Activated effector memory CD4-positive, alpha-beta T cell treated with Interleukin-2 at 50 U/mL for 16 hours (primary cell): ENCODE data around the gene PIM3.

ENCODE experiments used
- DNase-seq: peaks from one replicate; pipeline ENCODE4 v3.0.0-alpha.2; 2020

PIM3 gene

DNA sequence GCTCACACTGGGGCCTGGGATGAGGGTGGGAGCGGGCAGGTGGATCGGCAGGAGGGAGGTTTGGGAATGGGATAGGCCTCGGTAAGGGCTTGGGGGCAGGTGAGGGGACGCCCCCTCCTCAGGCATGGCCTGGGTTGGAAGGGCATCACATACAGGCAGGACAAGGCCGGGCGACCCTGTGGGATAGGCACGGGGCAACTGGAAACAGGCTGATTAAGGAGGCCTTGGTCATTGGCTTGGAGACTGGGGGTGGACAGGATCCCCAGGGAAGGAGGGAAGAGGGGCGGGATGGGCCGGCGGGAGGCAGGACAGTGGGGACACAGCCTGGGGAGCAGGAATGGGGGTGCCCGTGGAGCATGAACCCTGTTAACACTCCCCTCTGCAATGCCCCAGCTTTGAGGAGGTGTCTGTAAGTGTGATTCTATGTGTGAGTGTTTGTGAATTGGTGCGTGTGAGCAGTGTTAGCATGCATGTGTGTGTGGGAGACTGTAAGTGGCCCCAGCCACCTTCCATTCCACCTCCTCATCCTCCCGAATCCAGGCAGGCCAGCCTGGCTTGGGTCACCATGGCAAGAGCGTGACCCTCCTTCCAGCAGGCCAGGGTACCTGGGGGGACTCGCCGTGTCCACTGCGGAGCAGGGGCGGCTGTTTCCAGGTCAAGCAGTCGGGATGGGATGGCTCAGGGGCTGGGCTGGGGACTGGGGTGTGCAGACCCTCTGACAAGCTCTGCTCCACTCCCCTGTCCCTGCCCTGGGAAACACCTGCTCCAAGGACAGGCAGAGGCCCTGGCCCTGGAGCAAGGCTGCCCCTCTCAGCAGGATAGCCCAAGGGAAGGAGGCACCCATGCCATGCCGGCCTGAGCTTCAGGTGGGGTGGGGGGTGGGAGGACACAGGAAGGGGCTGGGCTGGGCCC, 3.4 kb upstream of the PIM3 start:
- DNase-seq, result no peak

DNA sequence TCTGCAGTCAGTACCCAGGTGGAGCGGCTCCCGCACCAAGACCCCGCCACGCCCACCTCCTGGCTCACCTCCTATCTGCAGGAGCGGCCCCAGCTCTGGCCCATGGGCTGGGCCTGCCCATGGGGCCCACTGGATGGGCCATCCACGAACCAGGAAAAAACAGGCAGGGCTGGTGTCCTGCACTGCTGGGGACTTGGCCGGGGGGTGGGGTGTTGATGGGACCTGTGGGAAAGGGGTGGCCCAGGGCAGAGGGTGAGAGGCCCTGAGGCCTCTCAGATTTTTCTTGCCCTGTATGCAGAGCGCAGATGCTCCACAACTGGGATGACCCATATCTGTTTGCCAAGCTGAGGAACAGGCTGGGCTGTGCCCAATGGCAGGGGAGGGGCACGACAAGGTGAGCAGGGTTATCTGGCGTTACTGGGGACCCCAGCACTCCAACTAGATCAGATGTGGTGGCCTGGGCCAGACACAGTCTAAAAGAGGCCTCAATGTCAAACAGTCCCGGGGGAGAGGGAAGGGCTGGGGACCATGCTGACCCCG, 2.7 kb upstream of the PIM3 start:
- no peak for DNase-seq

DNA sequence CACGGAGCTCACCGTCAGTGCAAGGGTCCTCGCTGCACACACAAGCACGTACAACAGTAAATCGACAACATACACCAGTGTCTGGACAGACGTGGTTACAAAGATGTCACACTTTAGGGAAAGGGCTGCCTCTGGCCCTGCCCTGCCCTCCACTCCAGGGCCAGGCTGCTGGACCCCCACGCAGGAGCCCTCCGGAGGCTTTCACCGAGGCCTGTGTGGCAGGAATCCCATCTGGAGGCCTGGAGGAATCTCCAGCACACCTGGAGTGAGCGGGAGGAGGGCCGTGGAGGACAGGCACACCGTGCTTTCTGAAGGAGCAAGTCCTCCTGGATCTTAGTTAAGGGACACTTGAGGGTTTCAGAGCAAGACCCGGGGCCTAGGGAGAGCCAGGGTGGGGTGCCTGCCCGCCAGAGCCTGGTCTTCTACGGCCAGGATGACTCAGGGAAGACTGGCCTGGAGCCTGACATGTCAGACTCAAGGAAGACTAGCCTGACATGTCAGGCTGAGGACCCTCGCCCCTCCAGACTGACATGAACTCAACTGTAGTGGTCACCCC, 2.1 kb upstream of the PIM3 start:
- DNase-seq, result no peak

DNA sequence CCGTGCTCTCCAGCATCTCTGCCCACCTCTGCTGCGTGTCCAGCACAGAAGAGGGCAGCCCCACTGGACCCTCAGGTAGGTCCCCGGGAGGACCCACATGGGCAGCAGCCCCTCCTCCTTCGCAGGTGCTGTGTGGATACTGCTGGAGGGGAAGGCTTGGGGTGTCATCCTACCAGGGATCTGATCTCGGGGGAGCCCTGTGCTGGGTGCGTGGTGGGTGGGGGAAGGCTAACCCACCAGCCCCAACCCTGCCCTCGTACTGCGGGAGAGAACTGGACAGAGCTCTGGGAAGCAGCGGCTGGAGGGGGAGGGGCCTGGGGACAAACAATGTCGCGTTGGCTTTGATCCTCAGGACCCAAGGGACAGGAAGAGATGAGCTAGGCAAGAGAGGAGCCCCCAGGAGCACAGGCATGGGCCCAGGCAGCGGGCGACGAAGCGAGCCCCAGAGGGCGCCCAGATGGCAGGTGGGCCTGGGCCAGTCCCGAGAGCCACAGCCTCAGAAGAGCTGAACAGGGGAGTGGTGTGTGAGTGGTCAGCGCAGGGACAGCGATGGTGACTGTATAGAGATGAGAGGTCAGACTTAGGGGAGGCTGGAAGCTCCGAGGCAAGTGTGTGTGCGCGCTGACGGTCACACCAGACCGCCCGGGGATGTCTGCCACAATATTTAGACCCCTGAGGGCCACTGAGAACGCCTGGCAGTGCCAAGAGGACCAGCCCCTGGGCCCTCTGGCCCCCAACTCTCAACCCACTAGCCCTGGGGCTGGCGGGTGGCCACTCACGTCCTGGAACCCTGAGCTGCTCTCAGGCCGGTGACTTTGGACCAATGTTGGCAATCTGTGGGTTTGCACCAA, 1.4 kb upstream of the PIM3 start:
- no peak for DNase-seq

DNA sequence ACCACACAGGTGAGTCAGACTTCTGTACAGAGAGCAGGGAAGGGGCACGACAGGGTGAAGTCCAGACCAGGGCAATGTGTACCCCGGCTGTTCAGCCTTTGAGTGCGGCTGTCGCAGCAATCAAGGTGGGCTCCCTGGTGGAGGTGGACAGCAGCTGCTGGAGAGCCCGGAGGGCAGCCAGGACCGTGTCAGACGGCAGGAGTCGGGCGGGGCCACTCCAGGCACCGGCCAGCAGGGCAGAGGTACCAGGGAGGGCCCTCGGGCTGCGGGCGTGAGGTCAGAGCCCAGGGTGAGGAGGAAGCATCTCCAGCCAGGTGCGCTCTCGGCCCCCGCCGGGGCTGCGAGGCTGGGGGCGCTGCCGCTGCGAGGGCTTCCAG, 802 bp upstream of the PIM3 start:
- no peak for DNase-seq

DNA sequence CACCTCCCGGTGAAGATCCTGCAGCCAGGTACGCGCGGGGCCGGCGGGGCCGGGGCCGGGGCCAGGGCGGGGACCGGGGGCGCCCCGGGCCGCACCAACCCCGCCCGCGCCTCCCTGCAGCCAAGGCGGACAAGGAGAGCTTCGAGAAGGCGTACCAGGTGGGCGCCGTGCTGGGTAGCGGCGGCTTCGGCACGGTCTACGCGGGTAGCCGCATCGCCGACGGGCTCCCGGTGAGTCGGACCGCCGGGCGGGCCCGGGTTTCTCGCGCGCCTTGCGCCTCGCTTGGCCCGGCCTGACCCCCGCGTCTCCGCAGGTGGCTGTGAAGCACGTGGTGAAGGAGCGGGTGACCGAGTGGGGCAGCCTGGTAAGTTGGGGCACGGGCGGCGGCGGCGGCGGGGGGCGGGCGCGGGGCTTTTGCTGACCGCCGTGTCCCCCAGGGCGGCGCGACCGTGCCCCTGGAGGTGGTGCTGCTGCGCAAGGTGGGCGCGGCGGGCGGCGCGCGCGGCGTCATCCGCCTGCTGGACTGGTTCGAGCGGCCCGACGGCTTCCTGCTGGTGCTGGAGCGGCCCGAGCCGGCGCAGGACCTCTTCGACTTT, 531 bp downstream of the PIM3 start:
- DNase-seq, result no peak

DNA sequence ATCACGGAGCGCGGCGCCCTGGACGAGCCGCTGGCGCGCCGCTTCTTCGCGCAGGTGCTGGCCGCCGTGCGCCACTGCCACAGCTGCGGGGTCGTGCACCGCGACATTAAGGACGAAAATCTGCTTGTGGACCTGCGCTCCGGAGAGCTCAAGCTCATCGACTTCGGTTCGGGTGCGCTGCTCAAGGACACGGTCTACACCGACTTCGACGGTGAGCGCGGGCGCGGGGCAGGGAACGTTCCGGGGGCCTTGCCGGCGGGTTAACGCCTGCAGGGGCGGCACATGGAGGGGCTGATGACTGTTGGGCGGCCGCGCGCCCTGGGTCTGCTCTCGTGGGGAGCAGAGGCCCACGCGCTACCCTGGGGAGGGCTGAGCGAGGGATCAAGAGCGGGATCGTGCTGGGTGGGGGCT, 1.0 kb downstream of the PIM3 start:
- DNase-seq, result no peak

DNA sequence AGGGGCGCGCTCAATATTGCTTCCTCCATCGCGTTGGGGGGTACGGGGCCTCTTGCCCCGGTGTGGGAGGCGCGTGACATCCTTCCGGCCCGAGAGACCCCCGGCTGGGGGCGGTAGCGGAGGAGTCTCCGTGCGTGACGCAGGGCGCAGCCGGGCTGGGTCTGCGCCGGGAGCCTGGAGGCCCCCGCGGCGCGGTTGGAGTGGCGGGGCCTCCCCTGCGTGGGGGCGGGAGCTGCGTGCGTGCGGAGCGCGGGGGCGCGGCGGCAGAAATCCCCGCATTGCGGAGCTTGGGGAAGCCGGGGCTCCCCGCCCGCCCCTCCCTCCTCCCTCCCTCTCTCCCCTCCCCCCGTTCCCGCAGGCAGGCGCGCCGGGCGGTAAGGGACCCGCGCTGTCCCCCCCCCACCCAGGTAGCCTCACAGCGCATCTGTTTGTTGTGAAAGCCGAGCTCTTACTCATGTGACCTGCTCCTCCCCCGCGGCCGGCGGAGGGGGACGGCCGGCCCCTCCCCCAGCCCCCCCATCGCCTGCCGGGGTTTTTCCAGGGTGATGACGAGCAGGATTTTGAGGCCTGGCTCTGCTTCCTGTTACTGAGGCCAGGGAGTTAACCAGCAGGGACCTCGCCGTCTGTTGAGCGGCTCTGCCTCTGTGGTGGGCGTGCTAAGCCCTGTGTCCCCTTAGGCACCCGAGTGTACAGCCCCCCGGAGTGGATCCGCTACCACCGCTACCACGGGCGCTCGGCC, 1.6 kb downstream of the PIM3 start:
- DNase-seq, result peak; percentile 68

DNA sequence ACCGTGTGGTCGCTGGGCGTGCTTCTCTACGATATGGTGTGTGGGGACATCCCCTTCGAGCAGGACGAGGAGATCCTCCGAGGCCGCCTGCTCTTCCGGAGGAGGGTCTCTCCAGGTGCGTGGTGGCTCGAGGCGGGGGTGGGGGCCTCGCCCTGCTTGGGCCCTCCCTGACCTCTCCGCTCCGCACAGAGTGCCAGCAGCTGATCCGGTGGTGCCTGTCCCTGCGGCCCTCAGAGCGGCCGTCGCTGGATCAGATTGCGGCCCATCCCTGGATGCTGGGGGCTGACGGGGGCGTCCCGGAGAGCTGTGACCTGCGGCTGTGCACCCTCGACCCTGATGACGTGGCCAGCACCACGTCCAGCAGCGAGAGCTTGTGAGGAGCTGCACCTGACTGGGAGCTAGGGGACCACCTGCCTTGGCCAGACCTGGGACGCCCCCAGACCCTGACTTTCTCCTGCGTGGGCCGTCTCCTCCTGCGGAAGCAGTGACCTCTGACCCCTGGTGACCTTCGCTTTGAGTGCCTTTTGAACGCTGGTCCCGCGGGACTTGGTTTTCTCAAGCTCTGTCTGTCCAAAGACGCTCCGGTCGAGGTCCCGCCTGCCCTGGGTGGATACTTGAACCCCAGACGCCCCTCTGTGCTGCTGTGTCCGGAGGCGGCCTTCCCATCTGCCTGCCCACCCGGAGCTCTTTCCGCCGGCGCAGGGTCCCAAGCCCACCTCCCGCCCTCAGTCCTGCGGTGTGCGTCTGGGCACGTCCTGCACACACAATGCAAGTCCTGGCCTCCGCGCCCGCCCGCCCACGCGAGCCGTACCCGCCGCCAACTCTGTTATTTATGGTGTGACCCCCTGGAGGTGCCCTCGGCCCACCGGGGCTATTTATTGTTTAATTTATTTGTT, 2.4 kb downstream of the PIM3 start:
- no peak for DNase-seq

DNA sequence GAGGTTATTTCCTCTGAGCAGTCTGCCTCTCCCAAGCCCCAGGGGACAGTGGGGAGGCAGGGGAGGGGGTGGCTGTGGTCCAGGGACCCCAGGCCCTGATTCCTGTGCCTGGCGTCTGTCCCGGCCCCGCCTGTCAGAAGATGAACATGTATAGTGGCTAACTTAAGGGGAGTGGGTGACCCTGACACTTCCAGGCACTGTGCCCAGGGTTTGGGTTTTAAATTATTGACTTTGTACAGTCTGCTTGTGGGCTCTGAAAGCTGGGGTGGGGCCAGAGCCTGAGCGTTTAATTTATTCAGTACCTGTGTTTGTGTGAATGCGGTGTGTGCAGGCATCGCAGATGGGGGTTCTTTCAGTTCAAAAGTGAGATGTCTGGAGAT, 3.1 kb downstream of the PIM3 start:
- DNase-seq, result no peak

DNA sequence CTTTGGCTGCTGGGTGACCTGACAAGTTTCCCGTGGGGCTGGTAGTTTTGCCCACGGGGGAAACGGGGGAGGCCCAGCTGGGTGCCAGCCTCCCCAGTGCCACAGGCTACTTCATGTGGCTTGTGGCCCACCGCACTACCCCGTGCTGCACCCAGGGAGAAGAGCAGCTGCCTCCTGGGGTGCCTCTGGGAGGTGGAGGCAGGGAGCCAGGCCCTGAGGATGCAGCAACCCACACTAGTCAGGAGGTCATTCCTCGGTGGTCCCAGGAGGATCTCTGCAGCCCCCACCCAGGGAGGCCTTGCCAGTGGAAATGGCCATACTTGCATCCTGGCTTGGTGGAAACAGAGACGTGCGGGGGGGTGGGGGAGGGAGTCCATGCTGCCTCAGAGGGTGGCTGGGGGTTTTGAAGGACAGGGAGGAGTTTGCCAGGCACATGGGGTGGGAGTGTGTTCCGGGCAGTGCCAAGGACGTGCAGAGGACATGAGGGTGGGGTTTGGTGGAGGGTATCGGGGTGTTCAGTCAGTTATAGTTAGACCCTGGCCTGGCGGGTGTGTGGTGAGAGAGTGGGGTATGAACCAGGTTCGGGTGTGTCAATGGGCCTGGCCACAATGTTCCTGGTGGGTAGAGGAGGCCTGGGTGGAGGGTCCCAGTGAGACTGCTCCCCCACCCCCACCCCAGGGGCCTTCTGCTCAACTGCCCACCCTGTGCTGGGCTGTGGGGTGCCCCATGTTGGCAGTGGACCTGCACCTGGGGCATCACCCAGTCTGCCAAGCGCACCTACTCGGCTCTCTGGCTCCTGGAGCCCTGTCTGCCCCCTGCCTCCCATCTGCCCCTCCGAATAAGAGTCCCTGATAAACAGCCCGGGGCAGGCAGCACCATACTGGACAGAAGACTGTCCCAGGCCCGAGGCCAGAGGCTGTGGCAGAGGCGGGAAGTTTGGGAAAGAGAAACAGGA, 3.8 kb downstream of the PIM3 start:
- no peak for DNase-seq

DNA sequence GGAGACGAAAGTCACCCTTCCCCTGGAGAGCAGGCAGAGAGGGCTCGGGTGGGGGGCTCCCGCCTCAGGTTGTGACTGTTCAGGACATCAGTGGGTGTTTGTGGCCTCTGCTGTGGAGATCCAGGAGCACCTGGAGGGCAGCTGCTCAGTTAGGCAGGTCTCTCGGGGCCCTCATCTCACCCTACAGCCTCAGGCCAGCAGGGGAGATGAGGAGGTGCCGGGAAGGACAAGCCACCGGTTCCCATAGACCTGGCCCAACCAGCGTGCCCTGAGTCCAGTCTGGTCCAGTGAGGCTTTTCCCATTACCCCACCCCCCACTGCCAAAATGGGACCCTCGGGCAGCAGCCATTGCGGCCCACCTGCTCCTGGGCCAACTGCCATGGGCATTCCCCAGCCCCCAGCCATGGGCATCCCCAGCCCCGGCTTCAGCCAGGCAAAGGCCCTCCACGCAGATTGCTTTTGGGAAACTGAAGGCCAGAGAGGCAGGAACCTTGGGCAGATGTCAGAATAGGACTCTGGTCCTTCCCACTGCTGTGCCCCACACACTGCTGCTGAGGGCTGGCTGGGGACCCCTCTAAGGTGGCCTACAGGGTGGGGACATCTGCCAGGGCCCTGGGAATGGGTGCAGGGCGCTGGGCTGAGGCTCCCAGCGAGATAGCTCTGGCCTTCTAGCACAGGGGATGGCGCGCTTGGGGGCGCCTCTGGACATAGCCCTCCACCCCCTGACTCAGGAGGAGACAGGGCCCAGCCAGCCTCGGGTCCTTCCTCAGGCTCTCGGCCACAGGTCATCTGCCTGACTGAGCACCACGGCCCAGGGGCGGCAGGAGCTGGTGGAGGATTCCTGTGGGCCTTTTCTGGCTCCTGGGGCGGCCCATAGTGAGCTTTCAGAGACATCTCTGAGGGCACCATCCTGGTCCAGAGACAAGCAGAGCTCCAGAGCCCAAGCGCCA, 4.8 kb downstream of the PIM3 start:
- no peak for DNase-seq

DNA sequence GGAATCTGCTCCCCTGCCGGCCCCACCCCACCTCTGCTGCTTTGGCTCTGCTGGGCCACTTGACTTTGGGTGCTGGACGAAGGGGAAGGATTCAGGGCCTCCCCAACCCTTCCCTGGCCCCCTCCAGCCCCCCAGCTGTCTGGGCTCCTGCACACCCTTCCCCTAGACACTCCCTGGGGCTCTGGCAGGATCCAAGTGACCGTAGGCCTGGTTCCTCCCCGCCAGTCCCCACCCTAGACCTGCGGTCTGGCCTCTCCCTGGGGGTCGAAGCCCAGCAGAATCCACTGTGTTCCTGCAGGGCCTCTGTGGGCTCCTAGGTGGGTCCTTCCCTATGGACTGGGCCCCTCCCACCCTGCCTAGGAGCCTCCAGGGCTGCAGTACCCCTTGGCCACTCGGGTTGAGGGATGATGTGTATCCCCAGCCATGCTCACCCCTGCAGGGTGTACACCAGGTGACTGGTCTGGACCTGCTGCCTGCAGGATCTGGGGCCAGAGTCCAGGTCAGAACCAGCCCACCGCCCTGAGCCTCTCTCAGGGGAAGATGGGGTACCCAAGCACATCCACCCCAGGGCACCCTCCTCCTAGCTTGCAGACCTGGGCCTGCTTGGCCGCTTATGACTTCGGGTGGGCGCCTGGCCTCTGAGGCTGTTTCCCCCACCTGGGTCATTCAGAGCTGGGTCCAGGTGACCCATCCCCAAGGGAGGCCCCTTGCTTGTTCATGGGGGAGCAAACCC, 5.6 kb downstream of the PIM3 start:
- no peak for DNase-seq

DNA sequence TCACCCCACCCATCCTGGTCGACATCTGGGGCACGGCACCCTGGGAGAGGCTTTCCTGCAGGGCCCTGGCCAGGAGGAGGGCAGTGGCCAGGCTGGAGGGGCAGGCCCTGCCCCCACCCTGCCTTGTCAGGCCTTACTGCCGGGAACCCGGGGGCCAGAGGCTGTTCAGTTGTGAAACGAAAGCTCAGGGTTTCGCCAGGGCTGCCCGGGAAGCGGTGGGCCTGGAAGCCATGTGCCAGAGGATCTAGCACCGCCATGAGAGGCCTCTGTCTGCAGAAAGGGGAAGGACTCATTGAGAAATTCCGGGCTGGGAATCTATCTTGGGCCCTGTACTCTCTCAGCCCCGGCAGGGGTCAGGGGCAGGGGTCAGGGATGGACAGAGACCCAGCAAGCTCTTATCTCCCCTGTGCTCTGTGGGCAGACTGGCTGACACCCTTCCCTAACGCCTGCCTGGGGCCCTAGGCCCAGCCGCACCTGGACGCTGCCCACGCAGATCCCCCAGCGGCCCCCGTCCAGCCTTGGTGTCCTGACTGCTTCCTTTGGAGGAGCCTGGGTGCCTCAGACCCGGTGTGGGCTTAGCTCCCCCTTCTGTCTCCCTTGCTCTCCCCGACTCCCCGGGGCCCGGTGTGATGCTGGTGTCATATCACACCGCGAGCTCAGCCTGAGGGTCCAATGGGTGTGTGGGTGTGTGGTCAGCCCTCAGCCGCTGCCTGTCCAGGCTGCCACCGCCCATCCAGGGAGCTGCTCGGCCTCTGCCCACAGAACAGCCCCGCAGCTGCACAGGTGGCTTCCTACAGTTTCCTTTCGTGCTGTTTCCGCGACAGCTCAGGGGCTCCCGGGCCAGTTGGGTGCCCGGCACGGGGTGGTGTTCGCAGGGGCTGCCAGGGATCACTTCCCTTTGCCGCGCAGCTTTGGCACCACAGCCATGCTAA, 6.5 kb downstream of the PIM3 start:
- no peak for DNase-seq

DNA sequence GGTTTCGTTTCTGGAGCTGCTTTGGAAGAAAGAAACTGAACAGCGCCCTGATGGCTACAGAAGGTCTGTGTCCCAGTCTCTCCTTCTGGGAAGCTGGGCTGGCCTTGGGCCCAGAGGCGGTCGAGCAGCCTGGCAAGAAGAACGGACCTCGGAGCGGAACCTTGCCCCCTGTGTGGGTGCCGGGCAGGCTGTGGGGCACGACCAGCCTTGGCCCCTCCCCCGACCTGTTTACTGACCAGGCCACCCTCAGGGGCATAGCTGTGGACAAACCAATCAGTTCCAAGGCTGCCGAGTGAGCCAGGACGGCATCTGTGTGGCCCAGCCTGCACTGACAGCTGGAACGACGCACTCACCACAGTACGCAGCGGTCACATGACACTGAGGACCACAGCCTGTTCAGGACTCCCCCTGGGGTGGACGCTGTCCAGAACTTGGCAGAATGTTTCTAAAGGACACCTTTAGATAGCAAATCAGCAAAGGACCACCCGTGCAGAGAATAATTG, 7.2 kb downstream of the PIM3 start:
- no peak for DNase-seq

DNA sequence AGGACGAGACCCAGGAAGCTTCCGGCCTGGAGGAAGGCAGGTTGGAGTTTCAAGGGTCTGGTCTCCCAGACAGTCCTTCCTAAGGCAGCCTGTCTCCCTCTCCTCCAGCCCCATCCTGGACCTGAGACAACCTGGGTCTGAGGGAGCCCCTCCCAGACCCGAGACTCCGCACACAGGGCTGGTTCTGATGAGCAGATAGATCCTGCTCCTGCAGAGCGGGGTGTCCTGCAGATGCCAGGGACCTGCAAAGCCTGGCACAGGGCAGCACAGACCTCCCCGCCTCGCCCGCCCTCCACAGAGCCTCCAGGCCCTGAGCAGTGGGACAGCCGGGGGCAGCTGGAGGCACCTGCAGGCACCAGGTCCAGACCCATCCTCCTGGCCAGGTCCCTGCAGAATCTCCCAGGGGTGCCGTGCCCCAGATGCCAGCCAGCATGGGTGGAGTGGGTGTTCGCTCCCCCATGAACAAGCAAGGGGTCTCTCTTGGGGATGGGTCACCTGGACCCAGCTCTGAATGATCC, 7.8 kb downstream of the PIM3 start:
- DNase-seq, result no peak
